Epithelial cell of proximal tubule (primary cell): ENCODE measurements around the gene SLC9C2. TPM values are rescaled to one million over a fixed set of nuclear protein-coding genes. Genes with fewer than 3 reads are reported as not detected.
"Not testable (repeated sequence)": the region's sequence is repeated elsewhere in the genome, so short reads cannot be mapped to it uniquely, and the experiment has no call there.

Experiments used
- DNase-seq: peaks from one replicate; pipeline ENCODE4 v3.0.0-alpha.2; 2011; ENCODE audit warnings: low read depth
- H3K4me3 ChIP-seq: 2 replicates; pipeline ENCODE4 v1.5.1; 2011; ENCODE audit warnings: low read depth, mild to moderate bottlenecking, low read length
- CTCF ChIP-seq: conservative IDR thresholded peaks from 2 replicates; pipeline ENCODE4 v1.5.1; 2012; ENCODE audit warnings: low read depth, mild to moderate bottlenecking, low read length
- total RNA-seq: library from RNA; depleted of rRNA; stranded (reverse); fragments of >200 nt; gene quantifications from 2 replicates; pipeline ENCODE4 v1.2.3, GENCODE V29; 2015

The SLC9C2 gene
- total RNA-seq, 1 donor from 2014 or later, result not detected

- TF ChIP-seq CTCF, result no peak
- DNase-seq, result no peak
- peak overlapping the region; percentile 23 for H3K4me3 ChIP-seq
These were observed 129.3 kb downstream of the SLC9C2 start for GRCh38 chr1:173473599-173474011.

GRCh38 chr1:173470608-173471007, 132.3 kb downstream of the SLC9C2 start:
- DNase-seq, result no peak
- no peak overlapping the region for H3K4me3 ChIP-seq
- TF ChIP-seq CTCF, result no peak

DNA sequence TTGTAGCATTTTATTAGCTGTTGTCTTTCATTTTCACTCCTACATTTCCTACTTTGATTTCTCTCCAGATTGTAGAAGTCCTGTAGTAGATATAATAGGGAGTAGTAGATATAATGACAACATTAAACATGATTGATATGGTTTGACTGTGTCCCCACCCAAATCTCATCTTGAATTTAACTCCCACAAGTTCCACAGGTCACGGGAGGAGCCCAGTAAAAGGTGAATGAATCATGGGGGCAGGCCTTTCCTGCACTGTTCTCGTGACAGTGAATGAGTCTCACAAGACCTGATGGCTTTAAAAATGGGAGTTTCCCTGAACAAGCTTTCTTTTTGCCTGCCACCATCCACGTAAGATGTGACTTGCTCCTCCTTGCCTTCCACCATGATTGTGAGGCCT, 133.2 kb downstream of the SLC9C2 start:
- no peak for TF ChIP-seq CTCF
- no peak for DNase-seq
- H3K4me3 ChIP-seq, result no peak overlapping the region

GRCh38 chr1:173467426-173467825, 135.4 kb downstream of the SLC9C2 start:
- H3K4me3 ChIP-seq, result no peak overlapping the region
- no peak for TF ChIP-seq CTCF
- no peak for DNase-seq

GRCh38 chr1:173464185-173464584, 138.7 kb downstream of the SLC9C2 start:
- H3K4me3 ChIP-seq, DNase-seq: not testable (repeated sequence)

DNA sequence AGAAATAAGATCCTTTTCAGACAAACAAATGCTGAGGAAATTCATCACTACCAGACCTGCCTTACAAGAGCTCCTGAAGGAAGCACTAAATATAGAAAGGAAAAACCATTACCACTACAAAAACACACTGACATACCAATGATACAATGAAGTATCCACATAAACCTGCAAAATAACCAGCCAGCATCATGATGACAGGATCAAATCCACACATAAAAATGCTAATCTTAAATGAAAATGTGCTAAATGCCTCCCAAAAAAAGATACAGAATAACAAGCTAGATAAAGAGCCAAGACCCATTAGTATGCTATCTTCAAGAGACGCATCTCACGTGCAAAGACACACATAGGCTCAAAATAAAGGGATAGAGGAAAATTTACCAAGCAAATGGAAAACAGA, 140.2 kb downstream of the SLC9C2 start:
- H3K4me3 ChIP-seq, DNase-seq: not testable (repeated sequence)

- TF ChIP-seq CTCF, result no peak
- DNase-seq, result no peak
- no peak overlapping the region for H3K4me3 ChIP-seq
These were observed 143.0 kb downstream of the SLC9C2 start for GRCh38 chr1:173459885-173460284.

GRCh38 chr1:173454966-173455524, 147.8 kb downstream of the SLC9C2 start:
- no peak for TF ChIP-seq CTCF
- no peak overlapping the region for H3K4me3 ChIP-seq
- no peak for DNase-seq
